Renal pelvis (tissue), 4 donors: ENCODE measurements around the gene CELF4. TPM values are rescaled to one million over a fixed set of nuclear protein-coding genes. Genes with fewer than 3 reads are reported as not detected.
A peak's percentile ranks its signal among the peaks of the same experiment; 100 is the strongest.

ENCODE experiments used
- DNase-seq: peaks from one replicate; pipeline ENCODE4 v3.0.0-alpha.2; 2013
- polyA plus RNA-seq, 3 donors: library from polyadenylated mRNA; unstranded; fragments of 120-200 nt; gene quantifications; one replicate each; pipeline ENCODE4 v1.2.1, GENCODE V29; 2013; ENCODE audit not compliant: insufficient read length in 3 of 3

CELF4 gene
- polyA plus RNA-seq, 3 donors = 2.2 to 3.8 (median 3.7) TPM

- DNase-seq = no peak
Observed at GRCh38 chr18:37575646-37576045, 10.0 kb upstream of the CELF4 start.

- DNase-seq = no peak
Observed at GRCh38 chr18:37574113-37574512, 8.5 kb upstream of the CELF4 start.

- no peak for DNase-seq
Observed at GRCh38 chr18:37572736-37573135, 7.1 kb upstream of the CELF4 start.

GRCh38 chr18:37571266-37571665 is 5.7 kb upstream of the CELF4 start:
- no peak for DNase-seq

GRCh38 chr18:37570336-37570930 is 4.8 kb upstream of the CELF4 start:
- DNase-seq = no peak

- no peak for DNase-seq
Observed at GRCh38 chr18:37568671-37569070, 3.1 kb upstream of the CELF4 start.

GRCh38 chr18:37567994-37568359 is 2.4 kb upstream of the CELF4 start:
- DNase-seq = no peak

- DNase-seq = no peak
Observed at GRCh38 chr18:37567061-37567993, 1.7 kb upstream of the CELF4 start.

GRCh38 chr18:37566479-37567060 is 972 bp upstream of the CELF4 start:
- no peak for DNase-seq

GRCh38 chr18:37565977-37566478 is 430 bp upstream of the CELF4 start:
- peak; percentile 46 for DNase-seq

- peak; percentile 86 for DNase-seq
Observed at GRCh38 chr18:37564711-37565100, 892 bp downstream of the CELF4 start.

GRCh38 chr18:37563931-37564392 is 1.6 kb downstream of the CELF4 start:
- DNase-seq = no peak

- no peak for DNase-seq
Observed at GRCh38 chr18:37561986-37562385, 3.6 kb downstream of the CELF4 start.

GRCh38 chr18:37560003-37560402 is 5.6 kb downstream of the CELF4 start:
- DNase-seq = no peak

GRCh38 chr18:37559194-37559593 is 6.4 kb downstream of the CELF4 start:
- DNase-seq = no peak

- DNase-seq = no peak
Observed at GRCh38 chr18:37554399-37554787, 11.2 kb downstream of the CELF4 start.

- no peak for DNase-seq
Observed at GRCh38 chr18:37553633-37554398, 11.8 kb downstream of the CELF4 start.

GRCh38 chr18:37552286-37552685 is 13.3 kb downstream of the CELF4 start:
- DNase-seq = no peak

- no peak for DNase-seq
Observed at GRCh38 chr18:37551846-37552245, 13.8 kb downstream of the CELF4 start.

- no peak for DNase-seq
Observed at GRCh38 chr18:37551249-37551648, 14.3 kb downstream of the CELF4 start.

- no peak for DNase-seq
Observed at GRCh38 chr18:37550118-37550875, 15.3 kb downstream of the CELF4 start.
